PC-9 (cell line): ENCODE measurements around the gene FBXO41. TPM values are rescaled to one million over a fixed set of nuclear protein-coding genes. Genes with fewer than 3 reads are reported as not detected.

Source experiments
- BruUV-seq: library from RNA; stranded (reverse); fragments of 400-500 nt; replicated peaks from 2 replicates; lab custom pipeline; 2021; lab: Mats Ljungman, UMichigan
- CTCF ChIA-PET: fragments of 300-600 bp; sonication (Branson Sonifier 250); formaldehyde crosslinking; loops from one replicate; lab custom pipeline; 2022; ENCODE audit warnings: antibody characterized with exemption; lab: Charles Lee
- POLR2A ChIA-PET: fragments of 300-600 bp; sonication (Branson Sonifier 250); formaldehyde crosslinking; loops from one replicate; lab custom pipeline; 2022; ENCODE audit warnings: antibody characterized with exemption; ENCODE audit not compliant: unreplicated experiment; lab: Charles Lee
- DNase-seq, 2 experiments: peaks; one replicate each; pipeline versions ENCODE4 v3.0.0 to v3.0.0-alpha.2; 2015 to 2022; ENCODE audit warnings: mixed read lengths in 1 of 2
- H2AFZ ChIP-seq: fragments of 200-600 bp; sonication (generic); 2 replicates; pipeline ENCODE4 v1.8.1; 2017; ENCODE audit warnings: antibody characterized with exemption
- H3F3A ChIP-seq: fragments of 200-600 bp; sonication (generic); 2 replicates; pipeline ENCODE4 v1.8.1; 2017; ENCODE audit warnings: antibody characterized with exemption, mild to moderate bottlenecking, low read depth; ENCODE audit not compliant: insufficient read depth
- H3K27ac ChIP-seq: fragments of 200-600 bp; sonication (generic); 2 replicates; pipeline ENCODE4 v1.6.1; 2016; ENCODE audit warnings: mixed run types
- H3K27me3 ChIP-seq: fragments of 200-600 bp; sonication (generic); 2 replicates; pipeline ENCODE4 v1.6.1; 2016; ENCODE audit warnings: low read depth, mixed run types; ENCODE audit not compliant: insufficient read depth
- H3K36me3 ChIP-seq: fragments of 200-600 bp; sonication (generic); 2 replicates; pipeline ENCODE4 v1.6.1; 2016; ENCODE audit warnings: low read depth, mixed run types
- H3K4me1 ChIP-seq: fragments of 200-600 bp; sonication (generic); replicated peaks from 2 replicates; pipeline ENCODE4 v1.6.1; 2016; ENCODE audit warnings: mixed run types; ENCODE audit not compliant: insufficient read depth
- H3K4me2 ChIP-seq: fragments of 200-600 bp; sonication (generic); 2 replicates; pipeline ENCODE4 v1.6.1; 2017; ENCODE audit warnings: mixed run types
- H3K4me3 ChIP-seq: fragments of 200-600 bp; sonication (generic); 2 replicates; pipeline ENCODE4 v1.6.1; 2016; ENCODE audit warnings: mixed run types
- H3K79me2 ChIP-seq: fragments of 200-600 bp; sonication (generic); 2 replicates; pipeline ENCODE4 v1.6.1; 2017; ENCODE audit warnings: low read depth, mixed run types
- H3K9me2 ChIP-seq: fragments of 200-600 bp; sonication (generic); 2 replicates; pipeline ENCODE4 v1.8.1; 2017; ENCODE audit warnings: mild to moderate bottlenecking; ENCODE audit not compliant: insufficient read depth
- H3K9me3 ChIP-seq: fragments of 200-600 bp; sonication (generic); 2 replicates; pipeline ENCODE4 v1.8.1; 2016; ENCODE audit warnings: low read depth; ENCODE audit not compliant: insufficient read depth
- H4K20me1 ChIP-seq: fragments of 200-600 bp; sonication (generic); 2 replicates; pipeline ENCODE4 v1.8.1; 2017; ENCODE audit not compliant: insufficient read depth
- EZH2 ChIP-seq: fragments of 200-600 bp; sonication (generic); IDR thresholded peaks from 2 replicates; pipeline ENCODE4 v1.8.0; 2017; ENCODE audit warnings: antibody characterized with exemption, low read depth
- intact Hi-C: fragments of 100-400 bp; cut with micrococcal nuclease; formaldehyde crosslinking; loops from one replicate; pipeline ENCODE4 v1.10.0; 2022; ENCODE audit not compliant: unreplicated experiment
- total RNA-seq: library from RNA; stranded (reverse); gene quantifications from 2 replicates; pipeline ENCODE4 v1.2.3, GENCODE V29; 2021
- TF ChIP-seq, protein P1 (sequence below): fragments of 200-600 bp; sonication (generic); conservative IDR thresholded peaks from 2 replicates; pipeline ENCODE4 v1.6.1; 2017; ENCODE audit warnings: mixed run types, antibody characterized with exemption, mild to moderate bottlenecking, moderate library complexity

Gene FBXO41
- total RNA-seq, 1 experiment from 2014 or later = 16.4 TPM

DNA sequence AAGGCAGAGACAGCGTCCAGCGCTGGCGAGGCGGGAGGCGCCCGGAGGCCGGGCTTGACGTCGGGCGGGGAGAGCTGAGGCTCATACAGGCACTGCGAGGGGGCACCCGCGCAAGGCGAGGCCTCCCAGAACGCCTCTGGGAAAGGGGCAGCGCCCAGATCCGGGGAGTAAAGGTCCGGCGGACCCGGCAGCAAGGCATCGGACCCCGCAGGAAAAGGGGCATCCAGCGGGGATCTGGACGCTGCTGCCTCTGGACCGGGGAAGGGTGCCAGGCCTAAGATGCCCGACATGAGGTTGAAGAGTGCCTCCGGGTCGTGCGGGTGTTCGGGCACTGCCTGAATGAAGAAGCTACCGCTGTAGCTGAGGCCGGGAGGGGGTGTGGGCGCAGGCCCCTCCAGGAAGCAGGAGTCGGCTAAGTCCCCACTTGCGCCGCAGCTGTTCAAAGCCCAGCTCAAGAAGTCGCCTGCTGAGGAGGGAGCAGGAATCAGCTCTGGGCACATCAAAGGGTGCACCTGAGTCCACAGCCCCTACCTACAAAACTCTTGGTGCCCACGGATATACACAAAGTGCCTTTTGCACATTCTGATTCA, 8.1 kb upstream of the FBXO41 start:
- Histone ChIP-seq H3K4me1 (0 out of 2 replicates have a peak, but pooled peaks cover 5% of the 10 kb centered on the region), H3K9me3 (no peaks in the 10 kb centered on the region), H3F3A (peaks cover 14% of the 10 kb centered on the region; the same call in 1 of the 2 replicates), H3K9me2 (no peaks in the 10 kb centered on the region), H3K27me3 (peaks cover 28% of the 10 kb centered on the region), H3K27ac (no peak overlapping the region), H4K20me1 (no peaks in the 10 kb centered on the region; the same call in 1 of the 2 replicates), H2AFZ (no peak overlapping the region), H3K36me3 (no peaks in the 10 kb centered on the region), H3K4me2 (no peak overlapping the region), H3K79me2 (no peaks in the 10 kb centered on the region), H3K4me3 (no peak overlapping the region)
- BruUV-seq = TSS peak; percentile 23
- DNase-seq = no peak
- ChIA-PET POLR2A (no interaction called here), CTCF (no interaction called here)
- intact Hi-C loops = no loop called here
- TF ChIP-seq, protein P1, sequence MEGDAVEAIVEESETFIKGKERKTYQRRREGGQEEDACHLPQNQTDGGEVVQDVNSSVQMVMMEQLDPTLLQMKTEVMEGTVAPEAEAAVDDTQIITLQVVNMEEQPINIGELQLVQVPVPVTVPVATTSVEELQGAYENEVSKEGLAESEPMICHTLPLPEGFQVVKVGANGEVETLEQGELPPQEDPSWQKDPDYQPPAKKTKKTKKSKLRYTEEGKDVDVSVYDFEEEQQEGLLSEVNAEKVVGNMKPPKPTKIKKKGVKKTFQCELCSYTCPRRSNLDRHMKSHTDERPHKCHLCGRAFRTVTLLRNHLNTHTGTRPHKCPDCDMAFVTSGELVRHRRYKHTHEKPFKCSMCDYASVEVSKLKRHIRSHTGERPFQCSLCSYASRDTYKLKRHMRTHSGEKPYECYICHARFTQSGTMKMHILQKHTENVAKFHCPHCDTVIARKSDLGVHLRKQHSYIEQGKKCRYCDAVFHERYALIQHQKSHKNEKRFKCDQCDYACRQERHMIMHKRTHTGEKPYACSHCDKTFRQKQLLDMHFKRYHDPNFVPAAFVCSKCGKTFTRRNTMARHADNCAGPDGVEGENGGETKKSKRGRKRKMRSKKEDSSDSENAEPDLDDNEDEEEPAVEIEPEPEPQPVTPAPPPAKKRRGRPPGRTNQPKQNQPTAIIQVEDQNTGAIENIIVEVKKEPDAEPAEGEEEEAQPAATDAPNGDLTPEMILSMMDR = no peak
- no peak for TF ChIP-seq EZH2

DNA sequence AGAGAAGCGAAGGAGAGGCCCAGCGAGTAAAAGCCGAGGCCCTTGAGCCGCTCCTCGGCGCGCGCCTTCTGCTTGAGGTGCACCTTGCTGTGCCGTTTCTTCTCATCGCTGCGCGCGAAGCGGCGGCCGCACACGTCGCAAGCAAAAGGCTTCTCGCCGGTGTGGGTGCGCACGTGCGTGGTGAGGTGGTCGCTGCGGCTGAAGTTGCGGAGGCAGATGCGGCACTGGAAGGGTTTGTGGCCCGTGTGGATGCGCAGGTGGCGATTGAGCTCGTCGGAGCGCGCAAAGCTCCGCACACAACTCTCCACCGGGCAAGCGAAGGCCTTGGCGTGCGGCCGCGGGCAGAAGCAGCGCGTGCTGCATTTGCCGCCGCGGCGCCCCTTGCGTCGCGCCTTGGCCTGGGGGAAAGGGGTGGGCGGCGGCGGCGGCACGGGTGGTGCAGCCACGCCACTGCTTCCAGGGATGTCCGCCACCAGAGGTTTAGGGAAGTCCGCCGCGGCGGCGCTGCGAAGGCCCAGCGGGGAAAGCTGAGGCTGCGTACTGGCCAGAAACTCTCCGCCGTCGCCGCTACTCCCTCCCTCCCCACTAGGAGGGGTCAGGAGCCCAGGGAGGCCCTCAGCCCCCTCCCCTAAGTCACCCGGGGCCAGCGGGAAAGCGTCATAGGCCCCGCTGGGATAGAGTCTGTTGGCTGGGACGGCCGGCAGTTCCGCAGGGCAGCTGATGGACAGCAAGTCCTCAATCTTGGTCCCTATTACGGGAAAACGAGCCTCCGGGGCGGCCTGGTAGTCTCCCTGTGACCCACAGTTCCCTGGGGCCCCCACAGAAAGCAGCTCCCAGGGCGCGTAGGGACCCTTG, 7.4 kb upstream of the FBXO41 start:
- peaks cover 23% of the 10 kb centered on the region for H3K27me3 ChIP-seq
- CTCF ChIA-PET = no interaction called here

DNA sequence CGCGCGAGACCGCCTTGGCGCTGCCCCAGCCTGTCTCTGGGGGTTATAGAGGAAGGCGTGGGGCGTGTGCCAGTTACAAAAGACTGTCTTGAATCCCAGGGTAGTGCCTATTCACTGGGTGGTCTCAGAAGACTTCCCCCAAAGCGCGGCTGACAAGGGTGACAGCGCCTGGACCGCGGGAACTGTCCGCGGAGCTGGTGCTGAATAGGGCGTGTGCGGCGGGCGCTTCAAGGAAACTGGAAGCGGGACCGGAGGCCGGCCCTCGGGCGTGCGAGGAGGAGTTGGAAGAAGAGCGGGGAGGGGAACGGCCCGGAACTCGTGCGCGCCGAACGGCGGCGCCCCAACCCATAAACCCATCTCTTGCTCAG, 6.8 kb upstream of the FBXO41 start:
- intact Hi-C loops = no loop called here
- no peak overlapping the region for H3K4me2 ChIP-seq
- CTCF ChIA-PET = no interaction called here
- H3F3A ChIP-seq = peaks cover 14% of the 10 kb centered on the region; the same call in 1 of the 2 replicates
- H3K79me2 ChIP-seq = no peaks in the 10 kb centered on the region
- POLR2A ChIA-PET = no interaction called here
- no peak overlapping the region for H2AFZ ChIP-seq
- no peaks in the 10 kb centered on the region; the same call in 1 of the 2 replicates for H4K20me1 ChIP-seq
- H3K27ac ChIP-seq = no peak overlapping the region
- H3K9me3 ChIP-seq = no peaks in the 10 kb centered on the region
- no peak overlapping the region for H3K4me3 ChIP-seq
- no peak for DNase-seq
- H3K4me1 ChIP-seq = 0 out of 2 replicates have a peak, but pooled peaks cover 5% of the 10 kb centered on the region
- TF ChIP-seq, protein P1 = no peak
- no peak for TF ChIP-seq EZH2
- H3K9me2 ChIP-seq = no peaks in the 10 kb centered on the region
- H3K36me3 ChIP-seq = no peaks in the 10 kb centered on the region
- H3K27me3 ChIP-seq = peaks cover 22% of the 10 kb centered on the region
- no TSS peak for BruUV-seq

More for the DNA sequence above, 7.4 kb upstream of the FBXO41 start:
- POLR2A ChIA-PET = no interaction called here
- Histone ChIP-seq H3K79me2 (no peaks in the 10 kb centered on the region), H3K4me1 (0 out of 2 replicates have a peak, but pooled peaks cover 5% of the 10 kb centered on the region), H3K27ac (no peak overlapping the region), H3K9me2 (no peaks in the 10 kb centered on the region), H3K36me3 (no peaks in the 10 kb centered on the region), H2AFZ (no peak overlapping the region), H3K9me3 (no peaks in the 10 kb centered on the region), H3K4me2 (no peak overlapping the region), H3K4me3 (no peak overlapping the region), H3F3A (peaks cover 14% of the 10 kb centered on the region; the same call in 1 of the 2 replicates), H4K20me1 (no peaks in the 10 kb centered on the region; the same call in 1 of the 2 replicates)
- no TSS peak for BruUV-seq
- intact Hi-C loops = no loop called here
- TF ChIP-seq, protein P1 = no peak
- TF ChIP-seq EZH2 = no peak
- DNase-seq = no peak
